GM21381 (cell line): Measurements from ENCODE around the gene LARGE1.

Source experiments
- ATAC-seq: cut with Tn5 transposase; IDR thresholded peaks from one replicate; pipeline ENCODE4 v1.9.1; 2021; ENCODE audit warnings: mild to moderate bottlenecking, moderate library complexity; ENCODE audit not compliant: unreplicated experiment

LARGE1 gene

DNA sequence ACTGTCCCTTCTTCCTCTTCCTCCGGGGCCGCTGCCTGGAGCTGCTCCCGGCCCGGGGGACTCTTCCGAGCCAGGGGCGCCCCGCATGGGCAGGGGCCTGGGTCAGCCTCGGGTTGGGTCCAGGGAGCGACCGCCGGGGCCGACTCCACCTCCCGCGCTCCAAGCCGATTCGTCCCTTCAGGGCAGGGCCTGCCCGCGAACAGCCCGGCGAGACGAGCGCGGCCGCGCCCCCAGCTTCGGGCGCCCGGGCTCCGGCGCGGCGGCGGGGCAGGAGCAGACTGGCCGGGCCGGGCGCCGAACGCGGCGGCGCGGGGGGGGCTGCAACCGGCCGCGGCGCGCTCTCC, at the start of gene LARGE1:
LARGE1 (minus strand) TSS at position 280 of the 344 bp plus-strand sequence.
- ATAC-seq, result peak; percentile 7

DNA sequence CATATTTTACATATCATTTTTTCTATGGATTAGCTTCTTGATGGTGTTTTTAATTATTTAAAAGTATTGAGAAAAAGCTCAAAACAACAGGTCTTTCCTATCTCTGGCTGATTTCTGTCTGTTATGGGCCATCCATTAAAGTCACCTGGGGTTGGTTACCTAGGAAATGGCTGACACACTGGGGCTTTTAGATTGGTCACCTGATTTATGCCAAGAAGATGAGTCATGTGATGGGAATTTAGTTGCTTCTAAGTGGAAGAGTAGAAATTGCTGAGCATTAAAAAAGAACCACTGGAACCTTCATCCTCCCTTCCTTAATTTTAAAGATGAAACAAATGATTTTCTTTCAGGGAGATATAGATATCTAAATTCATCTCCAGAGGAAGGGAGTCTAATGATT, 48.8 kb upstream of the LARGE1 start:
- ATAC-seq, result no peak

DNA sequence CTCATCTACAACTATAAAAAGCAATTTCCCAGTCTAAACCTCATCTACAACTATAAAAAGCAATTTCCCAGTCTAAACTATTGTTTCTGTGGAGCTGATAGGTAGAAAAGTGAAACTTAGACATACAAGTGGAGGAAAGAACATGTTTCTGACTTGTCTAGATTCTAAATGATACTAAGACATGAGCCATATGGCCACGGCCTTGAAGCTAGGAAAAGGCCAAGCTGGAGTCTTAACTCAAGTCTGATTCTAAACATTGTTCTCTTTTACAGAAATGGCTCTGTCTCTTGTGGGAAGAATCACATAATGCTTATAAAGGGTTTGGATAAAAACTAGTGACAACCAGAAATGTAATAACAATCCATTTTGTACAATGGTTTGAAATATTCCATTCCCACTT, 43.8 kb upstream of the LARGE1 start:
- ATAC-seq, result no peak

DNA sequence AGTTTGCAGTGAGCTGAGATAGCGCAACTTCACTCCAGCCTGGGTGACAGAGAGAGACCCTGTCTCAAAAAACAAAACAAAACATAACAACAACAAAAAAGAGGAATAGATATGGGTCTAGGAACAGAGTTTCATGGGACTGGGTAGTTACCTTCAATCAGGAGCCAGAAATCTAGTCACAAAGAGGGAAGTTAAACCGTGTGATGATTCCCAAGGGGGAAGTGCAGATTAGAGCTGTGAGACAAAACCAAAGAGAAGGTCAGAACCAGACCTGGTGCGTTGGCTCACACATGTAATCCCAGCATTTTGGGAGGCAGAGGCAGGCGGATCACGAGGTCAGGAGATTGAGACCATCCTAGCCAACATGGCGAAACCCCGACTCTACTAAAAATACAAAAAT, 42.1 kb upstream of the LARGE1 start:
- ATAC-seq, result no peak

DNA sequence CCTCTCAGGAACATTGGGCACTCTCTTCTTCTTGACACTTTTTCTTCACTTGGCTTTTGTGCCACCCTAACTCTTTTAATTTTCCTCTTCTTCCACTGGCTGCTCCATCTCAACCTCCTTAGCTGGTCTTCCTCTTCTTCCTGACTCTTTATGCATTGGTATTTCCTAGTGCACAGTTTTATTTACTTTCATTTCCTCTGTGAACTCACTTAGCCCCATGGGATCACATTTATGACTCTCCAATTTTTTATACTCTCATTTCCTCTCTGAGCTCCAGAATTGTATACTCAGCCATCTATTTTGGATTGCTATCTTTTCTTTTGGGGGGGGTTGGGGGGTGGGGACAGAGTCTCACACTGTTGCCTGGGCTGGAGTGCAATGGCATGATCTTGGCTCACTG, 38.5 kb upstream of the LARGE1 start:
- no peak for ATAC-seq

DNA sequence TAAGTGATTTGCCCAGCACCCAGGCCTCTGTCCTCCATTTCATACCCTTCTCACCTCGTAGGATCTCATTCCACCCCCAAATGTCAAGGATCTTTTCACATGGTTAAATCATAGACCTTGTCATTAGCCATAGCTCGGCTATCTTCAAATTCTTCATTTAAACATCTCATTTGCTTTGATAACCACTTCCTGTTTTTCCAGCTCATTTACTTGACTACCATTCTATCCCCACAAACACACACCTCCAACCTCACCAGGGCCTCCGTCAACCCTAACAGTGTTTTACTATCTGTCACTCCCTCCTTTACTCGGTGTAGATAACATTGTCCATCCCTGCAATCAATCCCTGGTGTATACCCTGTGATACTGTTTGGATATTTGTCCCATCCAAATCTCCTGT, 36.8 kb upstream of the LARGE1 start:
- ATAC-seq, result no peak

DNA sequence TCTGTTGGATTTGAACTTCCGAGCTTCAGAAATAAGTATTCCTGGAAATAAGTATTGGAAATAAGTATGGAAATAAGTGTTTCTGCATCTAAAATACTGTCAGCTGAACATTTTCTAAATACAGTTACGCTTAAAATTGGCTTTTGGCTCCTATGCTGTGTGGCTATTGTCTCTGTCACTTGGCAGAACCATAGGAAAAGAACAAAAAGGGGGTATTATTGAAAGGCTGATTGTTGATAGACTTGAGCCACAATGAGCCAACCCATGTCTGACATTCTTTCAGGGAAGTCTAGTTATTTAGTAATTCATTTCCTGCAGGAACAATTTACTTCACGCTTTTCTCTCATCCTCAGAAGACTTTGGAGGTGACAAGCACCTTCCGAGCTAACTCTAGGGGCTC, 32.5 kb upstream of the LARGE1 start:
- no peak for ATAC-seq

DNA sequence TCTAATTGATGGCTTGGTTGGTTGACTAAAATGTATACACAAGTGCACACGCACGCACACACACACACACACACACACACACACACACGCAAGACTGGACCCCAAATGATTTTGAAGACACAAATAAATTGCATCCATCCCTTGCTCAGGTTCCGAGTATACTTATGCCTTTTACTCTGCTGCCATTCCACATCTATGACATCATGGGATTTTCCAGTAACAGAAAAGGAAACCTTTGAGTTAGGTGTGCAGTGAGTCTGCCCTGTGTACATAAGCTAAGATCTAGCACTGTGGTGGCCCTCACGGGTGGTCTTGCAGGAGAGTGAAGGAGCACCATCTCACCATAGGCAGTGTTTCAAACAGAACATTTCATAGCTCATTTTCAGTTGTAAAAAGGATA, 20.5 kb upstream of the LARGE1 start:
- ATAC-seq, result no peak

DNA sequence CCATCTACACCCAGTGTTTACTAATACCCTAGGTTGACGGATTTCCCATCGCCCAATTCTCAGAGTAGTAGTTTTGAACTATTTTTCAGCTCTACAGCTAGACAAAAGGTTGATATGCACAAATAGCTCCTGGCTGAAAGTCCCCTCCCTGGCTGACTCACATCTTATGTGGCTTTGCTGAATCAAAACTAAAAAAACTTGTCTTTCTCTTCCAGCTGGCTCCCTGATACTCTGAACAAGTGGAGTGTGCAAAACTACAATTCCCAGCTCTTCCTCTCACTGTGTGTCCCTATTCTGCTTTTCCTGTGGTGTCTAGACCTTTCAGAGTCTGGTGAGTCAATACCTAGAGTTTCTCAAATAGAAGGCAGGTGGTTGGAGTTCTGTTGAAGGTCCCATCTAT, 12.7 kb upstream of the LARGE1 start:
- ATAC-seq, result no peak

DNA sequence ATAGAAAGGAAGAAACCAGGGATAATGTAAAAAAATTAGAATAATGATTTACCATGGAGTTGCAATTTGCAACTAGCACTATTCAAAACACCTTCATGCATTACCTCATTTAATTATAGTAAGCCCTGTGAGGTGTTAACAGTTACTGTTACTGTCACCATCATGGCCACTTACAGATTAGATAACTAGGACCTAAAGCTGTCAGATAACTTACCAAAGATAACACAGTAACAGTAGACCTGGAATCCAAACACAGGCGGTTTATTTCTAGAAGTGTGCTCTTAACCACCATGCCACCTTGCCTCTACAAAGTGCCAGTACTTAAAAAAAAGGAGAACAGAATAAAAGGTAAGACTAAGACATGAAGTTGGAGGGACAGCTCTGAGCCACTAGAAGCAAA, 11.1 kb upstream of the LARGE1 start:
- ATAC-seq, result no peak

DNA sequence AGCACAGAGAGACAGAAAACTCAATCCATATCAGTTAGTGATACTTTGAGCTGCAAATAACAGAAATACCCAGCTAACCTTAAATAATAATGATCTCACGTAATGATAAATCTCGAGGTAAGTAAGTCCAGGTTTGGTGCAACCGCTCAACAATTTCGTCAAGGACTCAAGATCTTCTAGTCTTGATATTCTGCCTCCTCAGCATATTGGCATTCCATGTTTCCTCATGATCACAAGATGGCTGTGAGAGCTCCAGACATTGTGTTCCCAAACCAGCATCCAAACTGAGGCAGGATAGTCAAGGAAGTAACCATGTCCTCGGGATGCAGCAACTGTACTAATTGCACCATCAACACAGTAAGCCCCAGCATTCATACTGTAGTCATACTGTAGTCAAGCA, 7.5 kb upstream of the LARGE1 start:
- no peak for ATAC-seq

DNA sequence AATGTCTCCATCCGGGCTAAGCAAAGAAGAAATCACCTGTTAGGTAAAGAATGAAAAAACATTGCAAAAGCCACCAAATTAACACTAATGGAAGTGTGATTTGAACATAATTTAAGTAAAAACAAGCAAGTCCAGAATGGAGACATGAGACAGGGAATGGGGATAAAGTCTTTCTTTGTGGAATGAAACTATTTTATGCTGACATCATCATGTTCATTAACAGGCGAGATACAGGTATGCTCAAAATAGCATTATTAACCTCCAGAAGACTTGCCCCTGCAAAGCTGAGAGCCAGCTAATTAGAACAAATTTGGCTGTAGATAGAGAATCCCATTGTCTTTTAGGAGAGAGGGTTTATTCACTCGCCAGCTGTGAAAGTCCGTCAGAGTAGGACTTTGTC, 4.9 kb upstream of the LARGE1 start:
- no peak for ATAC-seq

DNA sequence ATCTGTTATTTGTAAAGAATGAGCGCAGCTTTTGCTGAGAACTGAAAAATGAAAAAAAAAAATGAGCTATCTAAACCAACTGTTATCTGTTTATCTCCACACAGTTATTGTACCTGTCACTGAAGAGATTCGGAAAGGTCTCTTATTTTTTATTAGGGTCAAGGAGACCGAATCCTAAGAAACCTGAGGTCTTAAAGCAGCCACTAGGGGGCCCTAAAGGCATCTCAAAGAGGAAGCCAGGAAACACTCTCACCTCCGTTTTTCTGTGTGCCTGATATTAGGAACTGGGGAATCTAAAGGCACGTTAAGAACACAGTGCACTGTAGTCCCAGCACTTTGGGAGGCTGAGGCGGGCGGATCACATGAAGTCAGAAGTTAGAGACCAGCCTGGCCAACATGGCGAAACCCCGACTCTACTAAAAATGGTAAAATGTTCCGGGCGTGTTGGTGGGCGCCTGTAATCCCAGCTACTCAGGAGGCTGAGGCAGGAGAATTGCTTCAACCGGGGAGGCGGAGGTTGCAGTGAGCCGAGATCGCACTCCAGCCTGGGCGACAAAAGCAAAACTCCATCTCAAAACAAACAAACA, 3.5 kb upstream of the LARGE1 start:
- no peak for ATAC-seq

DNA sequence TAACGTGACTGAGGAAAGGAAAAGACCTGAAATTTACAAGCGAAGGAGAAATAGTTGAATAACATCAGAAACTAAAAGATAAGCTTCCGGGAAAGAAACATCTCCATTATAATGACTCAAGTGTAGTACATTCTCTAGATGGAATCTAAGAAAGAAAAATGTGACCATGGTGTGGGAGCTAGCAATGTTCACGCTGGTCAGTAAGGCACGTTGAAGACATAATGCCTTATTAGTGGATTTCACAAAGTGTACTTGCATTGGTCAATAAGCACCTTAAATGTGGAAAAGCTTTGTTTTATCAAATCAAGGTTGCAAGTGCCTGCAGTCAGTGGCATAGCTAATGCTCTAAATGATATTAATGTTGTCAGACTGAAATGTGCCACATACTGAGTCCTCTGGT, 2.8 kb upstream of the LARGE1 start:
- no peak for ATAC-seq

DNA sequence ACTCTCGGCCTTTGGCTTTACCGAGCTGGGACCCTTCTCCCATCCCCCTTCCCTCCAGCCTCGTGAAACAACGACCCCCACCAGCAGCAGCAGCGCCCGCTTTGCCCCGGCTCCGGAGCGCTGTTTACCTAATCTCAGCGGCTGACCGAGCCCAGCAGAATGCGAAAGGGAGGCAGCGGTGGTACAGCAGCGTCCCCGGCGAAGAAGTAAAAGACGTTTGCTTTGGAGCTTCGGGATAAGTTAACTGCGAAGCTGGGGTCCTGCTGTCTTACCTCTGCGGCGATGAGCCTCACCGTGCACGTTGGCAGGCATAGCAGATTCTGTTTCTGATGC, 2.0 kb upstream of the LARGE1 start:
- ATAC-seq, result no peak

DNA sequence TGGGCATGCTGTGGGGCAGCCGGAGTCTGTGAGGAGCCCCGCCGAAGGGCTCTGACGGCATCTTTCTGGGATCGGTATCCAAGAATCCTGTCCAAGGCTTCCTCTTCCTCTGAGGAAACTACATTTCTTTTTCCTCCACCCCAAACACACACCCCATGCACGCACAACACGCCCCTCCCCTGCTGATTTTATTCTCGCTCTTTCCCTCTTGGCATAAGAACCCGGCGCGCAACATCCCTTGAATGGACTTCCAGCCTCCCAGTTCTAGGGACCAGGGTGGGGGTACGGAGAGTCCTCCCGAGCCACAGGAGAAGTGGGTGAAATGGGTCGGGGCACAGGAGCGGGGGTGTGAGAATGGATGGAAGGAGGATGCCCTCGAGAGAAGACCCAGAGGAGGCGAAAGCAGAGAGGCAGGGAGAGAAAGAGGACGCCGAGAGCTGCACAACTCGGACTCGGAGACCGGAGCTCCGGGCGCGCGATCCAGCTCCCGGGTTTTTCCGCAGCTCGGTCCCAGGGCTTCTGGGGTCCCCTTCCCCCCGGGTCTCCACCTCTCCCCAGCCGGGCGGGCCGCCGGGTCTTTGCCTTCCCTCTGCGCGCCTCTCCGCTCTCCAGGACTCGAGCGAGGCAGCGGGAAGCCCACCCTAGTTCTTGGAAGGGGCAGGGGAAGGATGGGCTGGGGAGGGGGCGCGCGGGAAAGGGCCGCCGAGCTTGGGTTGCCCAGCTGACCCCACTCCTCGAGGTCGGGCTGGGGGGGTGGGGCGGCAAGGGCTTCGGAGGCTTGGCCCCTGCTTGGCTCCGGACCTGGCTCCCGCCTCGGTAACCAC, 1.5 kb upstream of the LARGE1 start:
- ATAC-seq, result no peak

DNA sequence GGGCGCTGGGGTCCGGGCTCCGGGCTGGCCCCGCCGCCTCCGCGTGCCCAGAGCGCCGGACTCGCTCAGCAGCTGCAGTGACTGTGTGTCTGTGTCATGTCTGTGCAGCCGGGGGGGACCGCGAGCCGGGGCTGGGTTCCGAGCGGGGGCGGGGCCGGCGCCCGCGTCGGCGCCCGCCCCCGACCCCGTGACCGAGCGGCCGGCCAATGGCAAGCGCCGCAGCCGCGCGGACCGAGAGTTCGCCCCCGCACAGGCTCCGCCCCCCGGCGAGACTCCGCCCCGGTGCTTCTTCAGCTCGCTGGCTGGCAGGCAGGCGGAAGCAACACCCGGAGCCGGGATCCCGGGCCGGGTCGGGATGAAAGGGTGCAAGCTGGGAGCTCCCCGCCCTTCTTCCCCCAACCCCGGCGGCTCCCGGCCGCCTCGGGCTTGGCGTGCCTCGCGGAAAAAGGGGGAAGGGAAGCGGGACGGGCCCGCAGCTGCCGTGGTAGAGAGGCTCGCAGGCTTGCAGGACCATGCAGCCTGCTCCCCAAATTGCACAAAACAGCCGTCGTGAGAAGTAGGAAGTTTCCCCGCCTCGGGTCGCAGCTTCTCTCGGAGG, 750 bp upstream of the LARGE1 start:
- peak; percentile 63 for ATAC-seq

DNA sequence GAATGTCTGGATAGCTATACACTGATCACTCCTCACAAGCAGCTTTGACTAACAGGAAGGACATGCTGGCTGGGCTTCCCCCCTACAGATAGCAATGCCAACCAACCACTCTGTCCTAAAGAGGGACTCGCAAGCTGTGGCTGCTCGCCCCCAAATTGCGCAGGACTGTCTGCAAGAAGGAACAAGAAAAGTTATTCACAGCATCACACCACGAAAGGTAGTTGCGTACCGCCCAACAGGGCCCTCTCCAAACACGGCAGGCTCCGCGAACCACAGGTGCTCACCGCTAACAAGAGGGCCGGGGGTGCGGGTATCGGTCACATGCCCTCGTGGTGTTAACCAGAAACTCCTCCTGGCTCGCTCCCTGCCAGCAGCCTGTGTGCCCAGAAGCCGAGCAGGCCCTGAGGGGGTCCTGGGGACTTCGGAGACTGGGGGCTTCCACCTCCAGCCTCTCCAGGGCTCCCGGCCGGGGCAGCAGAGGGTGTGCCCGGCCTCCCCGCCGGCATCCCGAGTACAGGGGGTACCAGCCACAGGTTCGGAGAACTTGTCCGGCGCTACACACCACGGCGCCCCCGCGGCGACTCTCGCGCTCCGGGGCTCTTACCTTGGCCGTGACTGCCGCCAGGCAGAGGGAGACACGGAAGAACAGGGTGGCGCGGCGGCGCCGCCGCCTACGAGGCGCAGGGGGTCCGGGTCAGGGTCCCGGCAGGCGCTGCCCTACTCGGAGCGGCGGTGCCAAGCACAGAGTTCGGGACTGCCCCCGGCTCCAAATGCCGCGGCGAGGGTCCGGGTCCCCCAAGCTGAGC, 682 bp downstream of the LARGE1 start:
- peak; percentile 11 for ATAC-seq

DNA sequence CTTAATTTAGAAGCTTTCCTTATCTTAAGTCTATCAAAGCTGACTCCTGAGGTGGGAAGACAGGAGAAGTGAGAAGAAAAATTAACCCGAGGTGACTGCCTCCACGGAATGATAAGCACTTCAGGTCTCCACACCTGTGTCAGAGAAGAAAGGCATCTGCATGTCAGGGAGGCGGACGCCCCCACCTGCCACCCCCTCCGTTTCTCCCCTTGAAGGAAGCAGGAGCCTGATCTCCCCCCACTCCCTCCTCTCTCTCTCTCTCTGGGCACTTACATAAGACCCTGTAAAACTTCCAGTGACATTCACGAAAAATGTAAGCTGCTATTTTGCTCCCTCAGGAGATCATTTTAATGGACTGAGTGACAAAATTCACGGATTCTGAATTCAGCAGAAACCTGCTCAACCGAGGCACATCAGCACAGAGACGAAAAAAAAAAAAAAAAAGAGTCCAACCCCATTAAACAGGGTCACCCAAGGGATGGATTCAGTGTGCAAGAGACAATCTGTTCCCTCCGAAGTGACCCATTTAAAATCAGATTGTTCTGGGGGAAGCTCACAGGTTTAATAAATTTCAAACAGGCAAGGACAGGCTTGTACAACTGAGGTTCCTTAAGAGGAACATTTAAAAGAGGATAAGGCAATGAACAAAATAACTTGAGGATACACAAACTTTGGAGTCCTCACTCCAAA, 1.5 kb downstream of the LARGE1 start:
- ATAC-seq, result no peak

DNA sequence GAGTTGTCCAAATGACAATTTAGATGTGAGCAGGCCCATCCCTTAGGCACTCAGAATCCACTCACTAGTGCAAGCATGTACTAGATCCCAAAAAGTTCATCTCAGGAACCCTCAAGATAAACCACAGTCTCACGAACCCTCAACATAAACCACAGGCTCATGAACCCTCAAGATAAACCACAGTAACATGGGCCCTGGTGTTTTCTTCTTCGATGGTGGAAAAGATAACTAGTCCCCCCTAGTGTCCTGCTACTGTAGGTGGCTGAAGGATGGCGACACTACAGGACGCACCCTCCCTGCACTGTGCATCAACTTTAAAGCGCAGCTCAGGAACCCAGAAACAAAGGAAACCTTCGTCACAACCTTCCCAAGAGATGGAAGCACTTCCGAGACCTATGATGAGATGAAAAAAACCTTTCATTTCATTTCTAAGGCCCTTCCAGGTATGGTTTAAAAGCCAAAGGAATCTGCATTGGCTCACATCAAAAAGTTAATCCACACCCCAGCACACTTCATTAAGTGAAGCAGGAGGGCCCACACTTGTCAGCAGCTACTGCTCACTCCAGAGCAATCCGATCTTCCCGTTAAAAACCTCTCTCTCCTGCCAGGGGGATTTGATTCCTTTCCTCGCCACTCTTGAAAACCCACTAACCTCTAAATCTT, 2.4 kb downstream of the LARGE1 start:
- ATAC-seq, result no peak

DNA sequence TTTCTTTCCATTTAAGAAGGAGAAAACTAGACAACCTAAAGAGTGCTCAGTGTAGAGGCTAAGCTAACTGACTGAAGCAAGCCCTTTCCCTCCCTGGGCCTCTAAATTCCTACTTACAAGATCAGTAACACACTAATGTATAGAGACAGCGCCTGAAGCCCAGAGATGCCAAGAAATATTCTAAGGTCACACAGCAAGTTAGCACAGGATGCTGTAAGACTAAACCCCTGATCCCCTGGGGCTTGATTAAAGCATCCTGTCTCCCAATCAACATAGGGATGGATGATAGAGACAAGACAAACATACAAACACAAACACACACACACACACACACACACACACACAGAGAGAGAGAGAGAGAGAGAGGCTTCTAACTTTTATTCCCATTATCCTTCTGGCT, 5.6 kb downstream of the LARGE1 start:
- no peak for ATAC-seq
